MM.1S (cell line): ENCODE measurements around the gene SORBS2.
A peak's percentile ranks its signal among the peaks of the same experiment; 100 is the strongest.

Source experiments
- DNase-seq: peaks from one replicate; pipeline ENCODE4 v3.0.0-alpha.2; 2015
- H2AFZ ChIP-seq: fragments of 300-600 bp; sonication (generic); 2 replicates; pipeline ENCODE4 v1.6.0; 2016; ENCODE audit warnings: antibody characterized with exemption, low read length
- H3F3A ChIP-seq: fragments of 300-600 bp; sonication (generic); 2 replicates; pipeline ENCODE4 v1.6.1; 2016; ENCODE audit warnings: mild to moderate bottlenecking, antibody characterized with exemption, low read length, moderate library complexity, mixed read lengths; ENCODE audit not compliant: insufficient read depth
- H3K27ac ChIP-seq: fragments of 300-600 bp; sonication (generic); 2 replicates; pipeline ENCODE4 v1.5.1; 2016; ENCODE audit warnings: mild to moderate bottlenecking, low read length
- H3K27me3 ChIP-seq: fragments of 300-600 bp; sonication (generic); replicated peaks from 2 replicates; pipeline ENCODE4 v1.6.0; 2016; ENCODE audit warnings: low read length; ENCODE audit not compliant: insufficient read depth
- H3K36me3 ChIP-seq: fragments of 300-600 bp; sonication (generic); replicated peaks from 2 replicates; pipeline ENCODE4 v1.6.1; 2016; ENCODE audit warnings: mild to moderate bottlenecking, low read length, mixed read lengths; ENCODE audit not compliant: insufficient read depth
- H3K4me1 ChIP-seq: fragments of 300-600 bp; sonication (generic); 2 replicates; pipeline ENCODE4 v1.6.1; 2016; ENCODE audit warnings: low read length, mixed read lengths
- H3K4me2 ChIP-seq: fragments of 300-600 bp; sonication (generic); 2 replicates; pipeline ENCODE4 v1.6.0; 2016; ENCODE audit warnings: low read depth, low read length
- H3K4me3 ChIP-seq: fragments of 300-600 bp; sonication (generic); 2 replicates; pipeline ENCODE4 v1.5.1; 2016; ENCODE audit warnings: low read length, mixed read lengths
- H3K79me2 ChIP-seq: fragments of 300-600 bp; sonication (generic); 2 replicates; pipeline ENCODE4 v1.6.1; 2016; ENCODE audit warnings: mixed run types, low read length, mixed read lengths
- H3K9ac ChIP-seq: fragments of 300-600 bp; sonication (generic); 2 replicates; pipeline ENCODE4 v1.6.1; 2016; ENCODE audit warnings: low read length, mixed read lengths
- H3K9me2 ChIP-seq: fragments of 300-600 bp; sonication (generic); replicated peaks from 2 replicates; pipeline ENCODE4 v1.6.1; 2016; ENCODE audit warnings: mild to moderate bottlenecking, low read length, mixed read lengths; ENCODE audit not compliant: insufficient read depth
- H3K9me3 ChIP-seq: fragments of 300-600 bp; sonication (generic); replicated peaks from 2 replicates; pipeline ENCODE4 v1.6.1; 2016; ENCODE audit warnings: mild to moderate bottlenecking, low read length, mixed read lengths; ENCODE audit not compliant: insufficient read depth
- H4K20me1 ChIP-seq: fragments of 300-600 bp; sonication (generic); 2 replicates; pipeline ENCODE4 v1.6.1; 2016; ENCODE audit warnings: mild to moderate bottlenecking, low read length, moderate library complexity, mixed read lengths; ENCODE audit not compliant: insufficient read depth
- EZH2 ChIP-seq: fragments of 300-600 bp; sonication (generic); optimal IDR thresholded peaks from 2 replicates; pipeline ENCODE3; 2017; ENCODE audit warnings: low read depth, mild to moderate bottlenecking, antibody characterized with exemption, low read length, mixed read lengths
- EZH2phosphoT487 ChIP-seq: fragments of 300-600 bp; sonication (generic); IDR thresholded peaks from 2 replicates; pipeline ENCODE4 v1.6.1; 2018; ENCODE audit warnings: antibody characterized with exemption, low read length
- TF ChIP-seq, protein P1 (sequence below): fragments of 300-600 bp; sonication (generic); IDR thresholded peaks from 2 replicates; pipeline ENCODE4 v1.5.1; 2016; ENCODE audit warnings: antibody characterized with exemption, low read length, mixed read lengths

The SORBS2 gene

DNA sequence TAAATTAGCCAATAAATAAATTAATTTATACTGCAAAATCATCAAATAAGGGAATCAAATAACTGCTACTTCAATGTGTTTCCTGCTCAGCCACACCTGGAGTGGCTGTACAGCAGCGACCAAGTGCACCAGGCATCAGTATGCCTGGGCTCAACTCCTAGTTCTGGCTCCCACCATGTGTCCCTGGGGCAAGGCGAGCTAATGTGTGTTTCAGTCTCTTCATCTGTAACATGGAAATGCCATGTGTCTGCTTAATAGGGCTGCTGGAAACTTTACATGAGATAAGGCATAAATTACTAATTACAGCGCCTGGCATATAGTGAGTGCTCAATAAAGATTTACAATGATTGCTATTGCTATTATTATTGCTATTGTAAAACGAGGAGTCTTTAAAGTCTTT is 167.6 kb downstream of the SORBS2 start:
- no peak overlapping the region for H3K4me3 ChIP-seq
- H3K9ac ChIP-seq, result no peak overlapping the region
- no peaks in the 10 kb centered on the region for H3F3A ChIP-seq
- DNase-seq, result no peak
- no peaks in the 10 kb centered on the region for H3K9me3 ChIP-seq
- H3K9me2 ChIP-seq, result no peaks in the 10 kb centered on the region
- TF ChIP-seq EZH2, result no peak
- TF ChIP-seq, protein P1, sequence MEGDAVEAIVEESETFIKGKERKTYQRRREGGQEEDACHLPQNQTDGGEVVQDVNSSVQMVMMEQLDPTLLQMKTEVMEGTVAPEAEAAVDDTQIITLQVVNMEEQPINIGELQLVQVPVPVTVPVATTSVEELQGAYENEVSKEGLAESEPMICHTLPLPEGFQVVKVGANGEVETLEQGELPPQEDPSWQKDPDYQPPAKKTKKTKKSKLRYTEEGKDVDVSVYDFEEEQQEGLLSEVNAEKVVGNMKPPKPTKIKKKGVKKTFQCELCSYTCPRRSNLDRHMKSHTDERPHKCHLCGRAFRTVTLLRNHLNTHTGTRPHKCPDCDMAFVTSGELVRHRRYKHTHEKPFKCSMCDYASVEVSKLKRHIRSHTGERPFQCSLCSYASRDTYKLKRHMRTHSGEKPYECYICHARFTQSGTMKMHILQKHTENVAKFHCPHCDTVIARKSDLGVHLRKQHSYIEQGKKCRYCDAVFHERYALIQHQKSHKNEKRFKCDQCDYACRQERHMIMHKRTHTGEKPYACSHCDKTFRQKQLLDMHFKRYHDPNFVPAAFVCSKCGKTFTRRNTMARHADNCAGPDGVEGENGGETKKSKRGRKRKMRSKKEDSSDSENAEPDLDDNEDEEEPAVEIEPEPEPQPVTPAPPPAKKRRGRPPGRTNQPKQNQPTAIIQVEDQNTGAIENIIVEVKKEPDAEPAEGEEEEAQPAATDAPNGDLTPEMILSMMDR, result no peak
- no peak for TF ChIP-seq EZH2phosphoT487
- no peaks in the 10 kb centered on the region for H3K27me3 ChIP-seq
- no peaks in the 10 kb centered on the region for H3K36me3 ChIP-seq
- no peaks in the 10 kb centered on the region for H4K20me1 ChIP-seq
- no peak overlapping the region for H3K4me2 ChIP-seq
- no peak overlapping the region for H3K27ac ChIP-seq
- no peak overlapping the region for H2AFZ ChIP-seq
- H3K4me1 ChIP-seq, result no peaks in the 10 kb centered on the region
- H3K79me2 ChIP-seq, result no peaks in the 10 kb centered on the region

DNA sequence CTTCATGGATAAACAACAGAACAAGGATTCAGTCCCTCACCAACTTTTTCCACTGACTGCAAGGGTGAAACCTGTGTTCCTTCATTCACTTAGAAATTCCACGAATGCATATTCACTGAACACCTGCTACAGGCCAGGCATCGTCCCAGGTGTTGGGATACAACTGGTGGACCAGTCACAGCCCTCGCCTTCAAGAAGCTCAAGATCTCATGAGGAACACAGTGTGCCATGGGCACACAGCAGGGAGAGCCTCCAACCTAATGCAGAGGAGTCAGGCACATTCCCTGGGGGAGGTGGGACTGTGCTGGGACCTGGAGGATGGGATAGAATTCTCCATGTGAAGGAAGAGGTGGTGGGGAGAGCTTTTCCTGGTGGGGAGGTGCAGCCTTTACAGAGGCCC is 169.1 kb downstream of the SORBS2 start:
- no peaks in the 10 kb centered on the region for H3K27me3 ChIP-seq
- no peak for TF ChIP-seq EZH2
- TF ChIP-seq EZH2phosphoT487, result no peak
- TF ChIP-seq, protein P1, result no peak
- no peak for DNase-seq
- H3K4me2 ChIP-seq, result no peak overlapping the region
- no peak overlapping the region for H3K27ac ChIP-seq
- no peaks in the 10 kb centered on the region for H3K9me2 ChIP-seq
- H3K4me3 ChIP-seq, result no peak overlapping the region
- no peaks in the 10 kb centered on the region for H4K20me1 ChIP-seq
- no peak overlapping the region for H2AFZ ChIP-seq
- H3K9me3 ChIP-seq, result no peaks in the 10 kb centered on the region
- H3K36me3 ChIP-seq, result no peaks in the 10 kb centered on the region
- H3K4me1 ChIP-seq, result no peaks in the 10 kb centered on the region
- H3F3A ChIP-seq, result no peaks in the 10 kb centered on the region
- no peaks in the 10 kb centered on the region for H3K79me2 ChIP-seq
- no peak overlapping the region for H3K9ac ChIP-seq

DNA sequence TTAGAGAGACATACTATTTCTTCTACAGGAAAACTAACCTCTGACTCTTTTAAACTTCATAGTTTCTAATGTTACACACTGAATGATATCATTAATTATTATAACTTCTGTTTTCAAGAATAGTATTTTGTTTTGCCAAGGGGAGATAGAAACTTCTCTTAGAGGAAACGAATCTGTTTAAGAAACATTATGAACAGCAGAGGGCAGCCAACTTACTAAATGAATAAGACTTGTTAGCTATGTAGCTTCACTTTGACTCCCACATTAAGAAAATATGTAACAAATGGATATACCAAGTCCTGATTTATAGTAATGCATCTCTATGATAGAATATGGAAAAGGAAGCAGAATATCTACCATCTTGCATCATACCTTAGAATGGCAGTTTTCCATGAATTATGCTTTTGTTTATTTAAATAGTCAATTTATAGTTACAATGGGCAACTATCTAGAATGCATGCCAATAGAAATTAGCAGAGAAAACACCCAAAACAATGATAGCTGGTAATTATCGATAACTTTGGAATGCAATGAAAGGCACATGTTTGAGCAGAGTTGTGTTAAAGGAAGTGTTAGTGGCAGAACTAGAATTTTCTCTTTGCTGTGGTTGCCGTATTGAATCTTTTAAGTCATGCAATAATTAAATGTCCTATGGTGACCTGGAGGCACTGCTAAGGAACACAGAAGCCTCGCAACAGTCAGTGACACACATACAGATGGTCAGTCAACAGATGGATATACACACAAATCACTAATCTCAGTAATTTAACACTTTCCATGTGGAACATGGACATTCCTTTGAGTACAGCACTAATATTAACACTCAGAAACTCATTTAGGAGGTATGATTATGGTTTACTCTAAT is 171.0 kb downstream of the SORBS2 start:
- DNase-seq, result peak; percentile 83
- Histone ChIP-seq H3K9me3 (no peaks in the 10 kb centered on the region), H3F3A (no peaks in the 10 kb centered on the region), H3K4me1 (no peaks in the 10 kb centered on the region), H3K27me3 (no peaks in the 10 kb centered on the region), H3K9me2 (no peaks in the 10 kb centered on the region), H3K79me2 (no peaks in the 10 kb centered on the region), H2AFZ (no peak overlapping the region), H4K20me1 (no peaks in the 10 kb centered on the region), H3K9ac (no peak overlapping the region), H3K36me3 (no peaks in the 10 kb centered on the region), H3K27ac (no peak overlapping the region), H3K4me3 (no peak overlapping the region), H3K4me2 (no peak overlapping the region)
- TF ChIP-seq, protein P1, result peak; percentile 56
- TF ChIP-seq EZH2phosphoT487 (no peak), EZH2 (no peak)
